GM20000 (cell line): ENCODE measurements around the gene NAMPT.

Experiments used
- DNase-seq: peaks from one replicate; pipeline ENCODE4 v3.0.0; 2012; ENCODE audit warnings: low spot score
- TF ChIP-seq, protein P1 (sequence below): IDR thresholded peaks from 2 replicates; pipeline ENCODE4 v1.5.1; 2012; ENCODE audit warnings: mild to moderate bottlenecking, control low read depth; ENCODE audit errors: extremely low read depth, missing control alignments

Gene NAMPT

DNA sequence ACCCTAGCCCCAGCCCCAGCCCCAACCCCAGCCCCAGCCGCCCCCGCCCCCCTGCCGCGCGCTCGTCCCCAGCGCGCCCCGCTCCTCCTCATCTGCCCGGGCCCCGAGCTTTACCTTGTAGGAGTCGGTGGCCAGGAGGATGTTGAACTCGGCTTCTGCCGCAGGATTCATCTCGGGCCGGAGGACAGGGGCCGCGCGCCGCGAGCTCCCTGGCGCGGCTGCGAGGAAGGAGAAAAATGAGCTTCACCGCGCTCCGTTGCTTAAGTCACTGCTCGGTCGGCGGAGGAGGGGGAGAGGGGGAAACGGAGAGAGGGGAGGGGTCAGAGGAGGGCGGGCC, at the start of gene NAMPT:
Gene NAMPT (minus strand): TSS at position 270 of the 337 bp plus-strand sequence. CDS start 99 bp downstream, at position 171.
- DNase-seq = no peak
- TF ChIP-seq, protein P1, sequence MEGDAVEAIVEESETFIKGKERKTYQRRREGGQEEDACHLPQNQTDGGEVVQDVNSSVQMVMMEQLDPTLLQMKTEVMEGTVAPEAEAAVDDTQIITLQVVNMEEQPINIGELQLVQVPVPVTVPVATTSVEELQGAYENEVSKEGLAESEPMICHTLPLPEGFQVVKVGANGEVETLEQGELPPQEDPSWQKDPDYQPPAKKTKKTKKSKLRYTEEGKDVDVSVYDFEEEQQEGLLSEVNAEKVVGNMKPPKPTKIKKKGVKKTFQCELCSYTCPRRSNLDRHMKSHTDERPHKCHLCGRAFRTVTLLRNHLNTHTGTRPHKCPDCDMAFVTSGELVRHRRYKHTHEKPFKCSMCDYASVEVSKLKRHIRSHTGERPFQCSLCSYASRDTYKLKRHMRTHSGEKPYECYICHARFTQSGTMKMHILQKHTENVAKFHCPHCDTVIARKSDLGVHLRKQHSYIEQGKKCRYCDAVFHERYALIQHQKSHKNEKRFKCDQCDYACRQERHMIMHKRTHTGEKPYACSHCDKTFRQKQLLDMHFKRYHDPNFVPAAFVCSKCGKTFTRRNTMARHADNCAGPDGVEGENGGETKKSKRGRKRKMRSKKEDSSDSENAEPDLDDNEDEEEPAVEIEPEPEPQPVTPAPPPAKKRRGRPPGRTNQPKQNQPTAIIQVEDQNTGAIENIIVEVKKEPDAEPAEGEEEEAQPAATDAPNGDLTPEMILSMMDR = no peak

- TF ChIP-seq, protein P1 = no peak
- no peak for DNase-seq
Measured at GRCh38 chr7:106332201-106332600, 47.4 kb upstream of the NAMPT start.

- TF ChIP-seq, protein P1 = no peak
- no peak for DNase-seq
Measured at GRCh38 chr7:106331441-106332175, 46.8 kb upstream of the NAMPT start.

DNA sequence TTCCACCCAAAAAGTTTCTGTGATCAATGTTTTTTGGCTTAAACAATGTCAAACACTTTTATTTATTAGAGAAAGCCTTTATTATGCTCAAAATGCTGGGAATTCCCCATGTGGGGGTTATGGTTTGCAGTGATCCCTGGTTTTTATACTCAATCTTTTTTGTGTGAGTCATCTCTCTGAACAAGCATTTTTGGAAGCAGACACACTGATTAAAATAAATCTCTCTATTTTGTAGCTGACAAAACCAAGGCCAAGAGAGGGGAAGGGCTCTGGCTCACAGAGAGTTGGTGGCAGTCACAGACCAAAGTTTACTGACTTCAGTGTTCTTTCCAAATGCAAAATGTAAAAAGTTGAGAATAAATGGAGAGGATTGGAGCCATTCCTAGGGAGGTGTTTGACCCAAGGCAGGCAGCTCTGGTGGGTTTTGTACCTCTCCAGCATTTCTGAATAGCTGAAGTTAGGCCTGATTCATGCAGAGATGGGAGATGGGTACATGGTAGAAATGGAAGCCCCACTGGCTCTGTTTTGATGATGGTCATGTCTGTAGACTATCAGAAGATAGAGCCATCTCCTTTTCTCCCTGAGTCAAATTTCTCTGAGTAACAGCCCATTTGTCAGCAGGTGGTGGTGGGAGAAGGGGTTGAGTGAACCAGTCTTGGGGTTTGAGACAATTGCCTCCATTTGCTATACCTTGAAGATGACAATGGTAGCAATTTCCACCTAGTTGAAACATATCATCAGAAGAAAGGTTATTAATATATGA, 45.4 kb upstream of the NAMPT start:
- DNase-seq = no peak
- TF ChIP-seq, protein P1 = no peak

- TF ChIP-seq, protein P1 = no peak
- no peak for DNase-seq
Measured at GRCh38 chr7:106329408-106329807, 44.6 kb upstream of the NAMPT start.

DNA sequence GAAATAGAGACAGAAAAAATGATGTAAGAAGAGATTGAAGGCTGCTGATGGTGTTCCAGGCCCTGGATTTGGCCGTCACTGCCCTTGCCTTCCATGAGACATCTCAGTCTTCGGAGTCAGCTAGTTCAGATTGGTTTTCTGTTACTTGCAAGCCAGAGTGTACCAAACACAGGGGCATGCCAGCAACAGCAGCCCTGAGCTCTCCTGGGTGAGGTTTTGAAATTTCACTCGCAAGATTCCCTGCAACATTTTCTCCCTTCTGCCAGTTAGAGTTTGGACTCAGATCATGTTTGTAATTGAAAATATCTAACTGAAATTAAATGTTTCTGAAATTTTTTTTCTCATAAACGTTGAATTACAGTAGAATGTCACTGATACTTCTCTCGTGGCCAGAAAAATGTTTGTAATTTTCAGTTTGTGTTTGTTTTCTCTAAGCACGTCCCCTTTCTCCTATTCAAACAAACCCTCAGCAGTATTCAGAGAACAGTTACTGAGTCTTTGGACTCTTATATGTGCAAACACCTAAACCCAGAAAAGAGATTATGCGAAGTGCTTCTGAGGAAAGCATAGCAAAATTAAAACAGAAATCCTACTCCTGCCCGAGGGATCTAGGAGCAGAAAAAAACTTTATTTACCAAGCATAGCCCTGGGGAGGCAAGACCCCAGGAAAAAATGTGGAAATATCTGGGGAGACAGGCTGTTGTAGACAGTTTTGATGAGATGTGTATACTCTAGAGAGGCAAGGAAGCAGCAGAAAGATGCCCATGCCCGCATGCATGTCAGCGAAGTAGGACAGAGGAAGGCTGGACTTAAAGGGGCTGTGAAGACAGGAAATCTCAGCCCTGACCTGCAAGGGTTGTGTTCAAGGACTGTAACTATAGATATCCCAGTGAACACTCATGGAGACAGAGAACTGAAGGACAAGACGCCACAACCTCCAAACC, 43.0 kb upstream of the NAMPT start:
- no peak for DNase-seq
- TF ChIP-seq, protein P1 = no peak
